Mesendoderm (in vitro differentiated cells): Measurements from ENCODE around the gene CHMP4A.

Experiments
- DNase-seq: peaks from one replicate; pipeline ENCODE4 v3.0.0; 2013
- H2AK5ac ChIP-seq: 2 replicates; pipeline ENCODE4 v1.6.1; 2013; ENCODE audit warnings: low read length, inconsistent platforms
- H2BK120ac ChIP-seq: 2 replicates; pipeline ENCODE4 v1.6.1; 2013; ENCODE audit warnings: low read depth, mild to moderate bottlenecking, low read length, moderate library complexity, mixed read lengths
- H2BK15ac ChIP-seq: replicated peaks from 2 replicates; pipeline ENCODE4 v1.6.1; 2013; ENCODE audit warnings: low read depth, mild to moderate bottlenecking, moderate library complexity
- H2BK5ac ChIP-seq: 2 replicates; pipeline ENCODE4 v1.6.1; 2013; ENCODE audit warnings: low read length, inconsistent platforms
- H3K18ac ChIP-seq: 2 replicates; pipeline ENCODE4 v1.6.1; 2013; ENCODE audit warnings: mild to moderate bottlenecking, low read length, mixed read lengths
- H3K23ac ChIP-seq: one replicate; pipeline ENCODE4 v1.6.1; 2013; ENCODE audit warnings: low read length
- H3K27ac ChIP-seq: 2 replicates; pipeline ENCODE4 v1.5.1; 2013; ENCODE audit warnings: low read depth, mild to moderate bottlenecking, inconsistent platforms, low read length, moderate library complexity
- H3K27me3 ChIP-seq: 2 replicates; pipeline ENCODE4 v1.6.1; 2013; ENCODE audit warnings: low read length, control low read depth, mild to moderate bottlenecking, inconsistent platforms; ENCODE audit not compliant: insufficient read depth, poor library complexity
- H3K36me3 ChIP-seq: 2 replicates; pipeline ENCODE4 v1.6.1; 2013; ENCODE audit warnings: low read length, inconsistent platforms; ENCODE audit not compliant: control insufficient read depth, insufficient read depth
- H3K4ac ChIP-seq: one replicate; pipeline ENCODE4 v1.6.1; 2013; ENCODE audit warnings: low read depth, mild to moderate bottlenecking, low read length, moderate library complexity
- H3K4me1 ChIP-seq: 2 replicates; pipeline ENCODE4 v1.6.1; 2013; ENCODE audit warnings: low read depth, low read length, inconsistent platforms; ENCODE audit not compliant: control insufficient read depth
- H3K4me2 ChIP-seq: 2 replicates; pipeline ENCODE4 v1.6.1; 2013; ENCODE audit warnings: low read length
- H3K4me3 ChIP-seq: 2 replicates; pipeline ENCODE4 v1.5.1; 2013; ENCODE audit warnings: mild to moderate bottlenecking, low read length
- H3K56ac ChIP-seq: one replicate; pipeline ENCODE4 v1.6.1; 2013; ENCODE audit warnings: low read length
- H3K79me1 ChIP-seq: 2 replicates; pipeline ENCODE4 v1.6.1; 2013; ENCODE audit warnings: low read length, inconsistent platforms
- H3K79me2 ChIP-seq: 2 replicates; pipeline ENCODE4 v1.6.1; 2013; ENCODE audit warnings: mild to moderate bottlenecking, low read length; ENCODE audit not compliant: control insufficient read depth, insufficient read depth
- H3K9ac ChIP-seq: 2 replicates; pipeline ENCODE4 v1.6.1; 2013; ENCODE audit warnings: low read length, inconsistent platforms
- H4K5ac ChIP-seq: one replicate; pipeline ENCODE4 v1.6.1; 2013; ENCODE audit warnings: low read length
- H4K8ac ChIP-seq: one replicate; pipeline ENCODE4 v1.6.1; 2013; ENCODE audit warnings: low read depth, mild to moderate bottlenecking, control low read depth, low read length, moderate library complexity
- WGBS: extraction: QIAGEN DNeasy Blood & Tissue Kit; methylation state at CpG from one replicate; pipeline ENCODE4 v1.1.7; 2013; ENCODE audit warnings: low lambda C conversion rate, missing lambda C conversion rate; ENCODE audit not compliant: insufficient coverage; ENCODE audit errors: extremely low coverage; 5-methylcytosine and 5-hydroxymethylcytosine counted together

Gene CHMP4A

GRCh38 chr14:24237463-24237955 is 24.2 kb upstream of the CHMP4A start:
- Histone ChIP-seq H3K9ac (no peak overlapping the region), H3K79me2 (peaks cover 2% of the 10 kb centered on the region), H3K27ac (no peak overlapping the region), H3K18ac (no peak overlapping the region), H3K23ac (no peak overlapping the region), H2BK120ac (no peak overlapping the region), H3K56ac (no peak overlapping the region), H2BK5ac (no peak overlapping the region), H4K5ac (no peak overlapping the region), H3K4me2 (no peak overlapping the region), H3K79me1 (peaks cover 7% of the 10 kb centered on the region), H3K36me3 (peaks cover 2% of the 10 kb centered on the region), H2AK5ac (no peak overlapping the region), H2BK15ac (no peak overlapping the region), H3K4me3 (no peak overlapping the region), H3K4me1 (peaks cover 5% of the 10 kb centered on the region), H4K8ac (no peak overlapping the region), H3K4ac (no peak overlapping the region), H3K27me3 (no peaks in the 10 kb centered on the region)
- no CpG with 5 or more reads among the region's 2 CpGs for WGBS
- no peak for DNase-seq

DNA sequence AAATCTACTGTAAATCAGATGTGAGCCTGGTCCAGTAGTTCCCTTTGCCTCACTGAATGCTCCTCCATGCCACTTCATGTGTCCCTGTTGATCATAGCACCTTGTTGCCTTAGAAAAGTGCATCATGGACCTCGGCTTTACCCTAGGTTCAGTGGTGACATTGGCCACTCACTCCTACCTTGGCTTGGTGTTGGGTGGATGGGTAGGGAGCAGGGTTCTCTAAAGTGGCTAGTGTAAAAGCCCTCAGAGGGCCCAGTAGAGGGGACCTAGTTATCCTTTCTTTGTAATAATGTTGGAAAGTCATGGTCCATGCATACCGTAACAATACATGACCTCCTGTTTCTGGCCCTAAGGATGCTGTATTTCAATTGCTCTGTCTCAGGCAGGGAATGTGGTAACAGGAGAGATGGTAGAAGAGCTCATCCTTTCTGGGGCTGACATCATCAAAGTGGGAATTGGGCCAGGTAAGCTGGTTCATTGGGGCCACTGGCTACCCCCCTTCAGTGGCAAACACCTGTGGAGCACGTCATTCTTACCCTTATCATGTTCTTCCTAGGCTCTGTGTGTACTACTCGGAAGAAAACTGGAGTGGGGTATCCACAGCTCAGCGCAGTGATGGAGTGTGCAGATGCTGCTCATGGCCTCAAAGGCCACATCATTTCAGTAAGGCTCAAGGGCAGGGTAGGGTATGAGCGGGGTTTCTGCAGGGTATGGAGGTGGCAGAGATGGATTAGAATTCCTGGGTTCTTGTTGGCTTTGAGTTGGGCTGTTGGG is 23.6 kb upstream of the CHMP4A start:
- DNase-seq, result no peak
- Histone ChIP-seq H3K56ac (no peak overlapping the region), H3K27me3 (no peaks in the 10 kb centered on the region), H2BK15ac (no peak overlapping the region), H3K4me2 (no peak overlapping the region), H3K79me1 (peaks cover 7% of the 10 kb centered on the region), H3K36me3 (peaks cover 2% of the 10 kb centered on the region), H3K79me2 (peaks cover 2% of the 10 kb centered on the region), H3K4ac (no peak overlapping the region), H4K5ac (no peak overlapping the region), H3K23ac (no peak overlapping the region), H3K18ac (no peak overlapping the region), H3K4me1 (peaks cover 5% of the 10 kb centered on the region), H3K27ac (no peak overlapping the region), H2BK120ac (no peak overlapping the region), H2AK5ac (no peak overlapping the region), H3K4me3 (no peak overlapping the region), H4K8ac (no peak overlapping the region), H3K9ac (no peak overlapping the region), H2BK5ac (no peak overlapping the region)
- WGBS, result no CpG with 5 or more reads among the region's 6 CpGs

GRCh38 chr14:24235804-24236688 is 22.8 kb upstream of the CHMP4A start:
- peaks cover 9% of the 10 kb centered on the region for H3K79me2 ChIP-seq
- H3K18ac ChIP-seq, result no peak overlapping the region
- peaks cover 2% of the 10 kb centered on the region for H3K4me1 ChIP-seq
- H2BK120ac ChIP-seq, result no peak overlapping the region
- H3K56ac ChIP-seq, result no peak overlapping the region
- no peak overlapping the region for H3K27ac ChIP-seq
- H3K79me1 ChIP-seq, result peaks cover 8% of the 10 kb centered on the region
- no peak overlapping the region for H3K4me2 ChIP-seq
- H3K9ac ChIP-seq, result no peak overlapping the region
- H3K36me3 ChIP-seq, result peaks cover 2% of the 10 kb centered on the region
- no peak overlapping the region for H2BK15ac ChIP-seq
- H3K4me3 ChIP-seq, result no peak overlapping the region
- H3K23ac ChIP-seq, result no peak overlapping the region
- H3K4ac ChIP-seq, result no peak overlapping the region
- no CpG with 5 or more reads among the region's 5 CpGs for WGBS
- no peaks in the 10 kb centered on the region for H3K27me3 ChIP-seq
- H4K5ac ChIP-seq, result no peak overlapping the region
- DNase-seq, result no peak
- H2BK5ac ChIP-seq, result no peak overlapping the region
- H2AK5ac ChIP-seq, result no peak overlapping the region
- no peak overlapping the region for H4K8ac ChIP-seq

- no peak overlapping the region for H2BK120ac ChIP-seq
- H2BK15ac ChIP-seq, result no peak overlapping the region
- no peak overlapping the region for H3K4ac ChIP-seq
- H3K9ac ChIP-seq, result no peak overlapping the region
- no peak overlapping the region for H2BK5ac ChIP-seq
- H3K4me1 ChIP-seq, result peaks cover 2% of the 10 kb centered on the region
- H3K27ac ChIP-seq, result no peak overlapping the region
- peaks cover 14% of the 10 kb centered on the region for H3K79me2 ChIP-seq
- no peak overlapping the region for H4K8ac ChIP-seq
- H3K27me3 ChIP-seq, result no peaks in the 10 kb centered on the region
- no peak overlapping the region for H2AK5ac ChIP-seq
- no peak for DNase-seq
- no peak overlapping the region for H3K56ac ChIP-seq
- peaks cover 9% of the 10 kb centered on the region for H3K79me1 ChIP-seq
- no peak overlapping the region for H3K4me3 ChIP-seq
- no peak overlapping the region for H3K18ac ChIP-seq
- no peak overlapping the region for H3K23ac ChIP-seq
- WGBS, result no CpG with 5 or more reads among the region's 3 CpGs
- no peaks in the 10 kb centered on the region for H3K36me3 ChIP-seq
- H3K4me2 ChIP-seq, result no peak overlapping the region
- H4K5ac ChIP-seq, result no peak overlapping the region
These were observed 21.1 kb upstream of the CHMP4A start for GRCh38 chr14:24234095-24235005.

- Histone ChIP-seq H2AK5ac (no peak overlapping the region), H3K4me2 (peak overlapping the region; percentile 78), H2BK5ac (no peak overlapping the region), H3K79me1 (peaks cover 9% of the 10 kb centered on the region), H4K5ac (no peak overlapping the region), H3K4ac (no peak overlapping the region), H3K9ac (peak overlapping the region; percentile 95), H4K8ac (no peak overlapping the region), H3K79me2 (peaks cover 18% of the 10 kb centered on the region), H2BK120ac (no peak overlapping the region), H3K27ac (no peak overlapping the region), H2BK15ac (no peak overlapping the region), H3K4me1 (peaks cover 2% of the 10 kb centered on the region), H3K23ac (no peak overlapping the region), H3K56ac (peak overlapping the region; percentile 97), H3K27me3 (no peaks in the 10 kb centered on the region), H3K4me3 (no peak overlapping the region), H3K18ac (no peak overlapping the region), H3K36me3 (no peaks in the 10 kb centered on the region)
- DNase-seq, result peak; percentile 24
- WGBS, result no CpG with 5 or more reads among the region's 2 CpGs
These were observed 20.2 kb upstream of the CHMP4A start for GRCh38 chr14:24233538-24233866.
